HEK293 (cell line): ENCODE data around the gene PDE1C.

Experiments used
- CTCF ChIA-PET: fragments of 350-600 bp; formaldehyde crosslinking; extraction: SDS; loops from one replicate; lab custom pipeline; 2021; ENCODE audit warnings: antibody characterized with exemption; lab: Yijun Ruan, JAX
- POLR2A ChIA-PET: fragments of 300-600 bp; formaldehyde crosslinking; extraction: SDS; loops from one replicate; lab custom pipeline; 2020; ENCODE audit warnings: antibody characterized with exemption, inconsistent platforms; lab: Yijun Ruan, JAX
- H3K27ac ChIP-seq: fragments of 200-500 bp; sonication (Bioruptor generic); 2 replicates; pipeline ENCODE4 v1.5.1; 2014; ENCODE audit warnings: low read depth, low read length, control low read depth, inconsistent platforms; ENCODE audit errors: extremely low read depth
- H3K36me3 ChIP-seq, 2 experiments: fragments of 200-500 bp in 1 of 2; sonication (Bioruptor generic) in 1 of 2; 1 replicate in 1 of 2; 2 replicates in 1 of 2; pipeline ENCODE4 v1.5.1; 2014 to 2017; ENCODE audit warnings: inconsistent platforms in 2 of 2, low read length in 2 of 2; ENCODE audit not compliant: control insufficient read depth in 2 of 2, insufficient read depth in 1 of 2
- H3K4me1 ChIP-seq: fragments of 200-500 bp; sonication (Bioruptor generic); 2 replicates; pipeline ENCODE4 v1.5.1; 2014; ENCODE audit warnings: mild to moderate bottlenecking, low read length, inconsistent platforms; ENCODE audit not compliant: control insufficient read depth, insufficient read depth
- H3K4me3 ChIP-seq: 2 replicates; pipeline ENCODE4 v1.5.1; 2011; ENCODE audit warnings: low read depth, mild to moderate bottlenecking, control low read depth, low read length, moderate library complexity
- H3K9me3 ChIP-seq: fragments of 200-500 bp; sonication (Bioruptor generic); 2 replicates; pipeline ENCODE4 v1.5.1; 2014; ENCODE audit warnings: low read depth, low read length, inconsistent platforms; ENCODE audit not compliant: control insufficient read depth, insufficient read depth
- BCL11B ChIP-seq: fragments of 450-650 bp; formaldehyde crosslinking; IDR thresholded peaks from 2 replicates; pipeline ENCODE4 v1.5.1; 2016; ENCODE audit warnings: low read depth, missing biosample characterization, missing genetic modification characterization
- KLF8 ChIP-seq: fragments of 450-650 bp; formaldehyde crosslinking; IDR thresholded peaks from 2 replicates; pipeline ENCODE4 v1.5.1; 2016; ENCODE audit warnings: missing biosample characterization, missing genetic modification characterization
- RBAK ChIP-seq: fragments of 450-650 bp; formaldehyde crosslinking; IDR thresholded peaks from 2 replicates; pipeline ENCODE4 v1.5.1; 2016; ENCODE audit warnings: missing biosample characterization, missing genetic modification characterization
- ZBTB8A ChIP-seq: fragments of 450-650 bp; formaldehyde crosslinking; IDR thresholded peaks from 2 replicates; pipeline ENCODE4 v1.5.1; 2016; ENCODE audit warnings: missing biosample characterization, missing genetic modification characterization
- ZNF146 ChIP-seq: fragments of 450-650 bp; formaldehyde crosslinking; IDR thresholded peaks from 2 replicates; pipeline ENCODE4 v1.5.1; 2016; ENCODE audit warnings: missing biosample characterization, missing genetic modification characterization
- ZNF184 ChIP-seq: fragments of 450-650 bp; IDR thresholded peaks from 2 replicates; pipeline ENCODE4 v1.5.1; 2018; ENCODE audit warnings: missing biosample characterization, mild to moderate bottlenecking, missing genetic modification characterization
- ZNF239 ChIP-seq: fragments of 450-650 bp; formaldehyde crosslinking; IDR thresholded peaks from 2 replicates; pipeline ENCODE4 v1.5.1; 2016; ENCODE audit warnings: missing biosample characterization, missing genetic modification characterization
- ZNF302 ChIP-seq: fragments of 450-650 bp; formaldehyde crosslinking; IDR thresholded peaks from 2 replicates; pipeline ENCODE4 v1.5.1; 2016; ENCODE audit warnings: missing biosample characterization, missing genetic modification characterization, low read depth
- ZNF37A ChIP-seq: fragments of 450-650 bp; IDR thresholded peaks from 2 replicates; pipeline ENCODE4 v1.5.1; 2018; ENCODE audit warnings: missing biosample characterization, missing genetic modification characterization
- ZNF416 ChIP-seq: fragments of 450-650 bp; formaldehyde crosslinking; IDR thresholded peaks from 2 replicates; pipeline ENCODE4 v1.5.1; 2016; ENCODE audit warnings: missing biosample characterization, missing genetic modification characterization
- ZNF521 ChIP-seq: fragments of 450-650 bp; formaldehyde crosslinking; IDR thresholded peaks from 2 replicates; pipeline ENCODE4 v1.5.1; 2017; ENCODE audit warnings: missing biosample characterization, mild to moderate bottlenecking, missing genetic modification characterization
- ZNF548 ChIP-seq: fragments of 450-650 bp; formaldehyde crosslinking; IDR thresholded peaks from 2 replicates; pipeline ENCODE4 v1.5.1; 2016; ENCODE audit warnings: missing biosample characterization, missing genetic modification characterization
- ZNF610 ChIP-seq: fragments of 450-650 bp; formaldehyde crosslinking; IDR thresholded peaks from 2 replicates; pipeline ENCODE4 v1.5.1; 2016; ENCODE audit warnings: missing biosample characterization, missing genetic modification characterization, borderline replicate concordance
- ZNF658 ChIP-seq: fragments of 450-650 bp; formaldehyde crosslinking; IDR thresholded peaks from 2 replicates; pipeline ENCODE4; 2016; ENCODE audit warnings: missing biosample characterization, missing genetic modification characterization
- TF ChIP-seq, protein P1 (sequence below): sonication (generic); formaldehyde crosslinking; IDR thresholded peaks from 2 replicates; pipeline ENCODE4 v1.8.1; 2022; ENCODE audit warnings: mild to moderate bottlenecking, moderate library complexity, missing genetic modification reagents
- TF ChIP-seq, protein P2 (sequence below): fragments of 450-650 bp; formaldehyde crosslinking; IDR thresholded peaks from 2 replicates; pipeline ENCODE4 v1.5.1; 2016; ENCODE audit warnings: missing biosample characterization, missing genetic modification characterization
- TF ChIP-seq, protein P3 (sequence below): fragments of 450-650 bp; formaldehyde crosslinking; IDR thresholded peaks from 2 replicates; pipeline ENCODE4 v1.5.1; 2016; ENCODE audit warnings: missing biosample characterization, missing genetic modification characterization
- TF ChIP-seq, protein P4 (sequence below): fragments of 450-650 bp; formaldehyde crosslinking; IDR thresholded peaks from 2 replicates; pipeline ENCODE4 v1.5.1; 2016; ENCODE audit warnings: missing biosample characterization, missing genetic modification characterization, borderline replicate concordance

Gene PDE1C

DNA sequence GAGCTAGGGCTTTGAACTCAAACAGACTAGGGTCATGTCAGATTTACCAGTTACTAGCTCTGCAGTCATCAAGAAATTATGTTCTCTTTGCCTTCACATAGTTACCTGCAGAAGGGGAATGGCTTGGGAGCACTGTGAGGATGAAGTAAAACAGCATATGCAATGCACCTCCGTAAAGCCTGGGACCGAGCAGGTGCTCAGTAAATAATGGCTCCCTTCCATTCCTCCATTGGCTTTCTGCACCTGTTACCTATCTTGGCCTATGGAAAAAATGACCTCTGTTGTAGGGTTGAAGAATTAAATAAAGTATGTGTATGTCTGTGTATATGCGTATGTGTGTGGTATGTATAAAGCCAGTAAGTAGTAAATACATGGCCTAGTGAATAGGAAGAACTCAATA, 78.8 kb downstream of the PDE1C start:
- CTCF ChIA-PET = no interaction called here
- Histone ChIP-seq H3K4me3 (no peak overlapping the region), H3K9me3 (no peaks in the 10 kb centered on the region), H3K27ac (no peak overlapping the region), H3K4me1 (no peaks in the 10 kb centered on the region), H3K36me3 (no peaks in the 10 kb centered on the region)
- POLR2A ChIA-PET = no interaction called here
- TF ChIP-seq KLF8 (tag by site-specific recombination) = no peak
- TF ChIP-seq, protein P1, sequence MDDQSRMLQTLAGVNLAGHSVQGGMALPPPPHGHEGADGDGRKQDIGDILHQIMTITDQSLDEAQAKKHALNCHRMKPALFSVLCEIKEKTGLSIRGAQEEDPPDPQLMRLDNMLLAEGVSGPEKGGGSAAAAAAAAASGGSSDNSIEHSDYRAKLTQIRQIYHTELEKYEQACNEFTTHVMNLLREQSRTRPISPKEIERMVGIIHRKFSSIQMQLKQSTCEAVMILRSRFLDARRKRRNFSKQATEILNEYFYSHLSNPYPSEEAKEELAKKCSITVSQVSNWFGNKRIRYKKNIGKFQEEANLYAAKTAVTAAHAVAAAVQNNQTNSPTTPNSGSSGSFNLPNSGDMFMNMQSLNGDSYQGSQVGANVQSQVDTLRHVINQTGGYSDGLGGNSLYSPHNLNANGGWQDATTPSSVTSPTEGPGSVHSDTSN (CRISPR knock-in tag) = no peak
- TF ChIP-seq, protein P2, sequence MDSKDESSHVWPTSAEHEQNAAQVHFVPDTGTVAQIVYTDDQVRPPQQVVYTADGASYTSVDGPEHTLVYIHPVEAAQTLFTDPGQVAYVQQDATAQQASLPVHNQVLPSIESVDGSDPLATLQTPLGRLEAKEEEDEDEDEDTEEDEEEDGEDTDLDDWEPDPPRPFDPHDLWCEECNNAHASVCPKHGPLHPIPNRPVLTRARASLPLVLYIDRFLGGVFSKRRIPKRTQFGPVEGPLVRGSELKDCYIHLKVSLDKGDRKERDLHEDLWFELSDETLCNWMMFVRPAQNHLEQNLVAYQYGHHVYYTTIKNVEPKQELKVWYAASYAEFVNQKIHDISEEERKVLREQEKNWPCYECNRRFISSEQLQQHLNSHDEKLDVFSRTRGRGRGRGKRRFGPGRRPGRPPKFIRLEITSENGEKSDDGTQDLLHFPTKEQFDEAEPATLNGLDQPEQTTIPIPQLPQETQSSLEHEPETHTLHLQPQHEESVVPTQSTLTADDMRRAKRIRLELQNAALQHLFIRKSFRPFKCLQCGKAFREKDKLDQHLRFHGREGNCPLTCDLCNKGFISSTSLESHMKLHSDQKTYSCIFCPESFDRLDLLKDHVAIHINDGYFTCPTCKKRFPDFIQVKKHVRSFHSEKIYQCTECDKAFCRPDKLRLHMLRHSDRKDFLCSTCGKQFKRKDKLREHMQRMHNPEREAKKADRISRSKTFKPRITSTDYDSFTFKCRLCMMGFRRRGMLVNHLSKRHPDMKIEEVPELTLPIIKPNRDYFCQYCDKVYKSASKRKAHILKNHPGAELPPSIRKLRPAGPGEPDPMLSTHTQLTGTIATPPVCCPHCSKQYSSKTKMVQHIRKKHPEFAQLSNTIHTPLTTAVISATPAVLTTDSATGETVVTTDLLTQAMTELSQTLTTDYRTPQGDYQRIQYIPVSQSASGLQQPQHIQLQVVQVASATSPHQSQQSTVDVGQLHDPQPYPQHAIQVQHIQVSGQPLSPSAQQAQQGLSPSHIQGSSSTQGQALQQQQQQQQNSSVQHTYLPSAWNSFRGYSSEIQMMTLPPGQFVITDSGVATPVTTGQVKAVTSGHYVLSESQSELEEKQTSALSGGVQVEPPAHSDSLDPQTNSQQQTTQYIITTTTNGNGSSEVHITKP (tag by site-specific recombination) = no peak
- TF ChIP-seq ZNF521 (tag by site-specific recombination) = no peak
- TF ChIP-seq ZNF658 (tag by site-specific recombination) = no peak
- TF ChIP-seq ZNF610 = no peak
- no peak for TF ChIP-seq BCL11B
- TF ChIP-seq ZNF302 (tag by site-specific recombination) = no peak
- TF ChIP-seq ZNF146 (tag by site-specific recombination) = no peak
- no peak for TF ChIP-seq ZNF548 (tag by site-specific recombination)
- TF ChIP-seq, protein P3, sequence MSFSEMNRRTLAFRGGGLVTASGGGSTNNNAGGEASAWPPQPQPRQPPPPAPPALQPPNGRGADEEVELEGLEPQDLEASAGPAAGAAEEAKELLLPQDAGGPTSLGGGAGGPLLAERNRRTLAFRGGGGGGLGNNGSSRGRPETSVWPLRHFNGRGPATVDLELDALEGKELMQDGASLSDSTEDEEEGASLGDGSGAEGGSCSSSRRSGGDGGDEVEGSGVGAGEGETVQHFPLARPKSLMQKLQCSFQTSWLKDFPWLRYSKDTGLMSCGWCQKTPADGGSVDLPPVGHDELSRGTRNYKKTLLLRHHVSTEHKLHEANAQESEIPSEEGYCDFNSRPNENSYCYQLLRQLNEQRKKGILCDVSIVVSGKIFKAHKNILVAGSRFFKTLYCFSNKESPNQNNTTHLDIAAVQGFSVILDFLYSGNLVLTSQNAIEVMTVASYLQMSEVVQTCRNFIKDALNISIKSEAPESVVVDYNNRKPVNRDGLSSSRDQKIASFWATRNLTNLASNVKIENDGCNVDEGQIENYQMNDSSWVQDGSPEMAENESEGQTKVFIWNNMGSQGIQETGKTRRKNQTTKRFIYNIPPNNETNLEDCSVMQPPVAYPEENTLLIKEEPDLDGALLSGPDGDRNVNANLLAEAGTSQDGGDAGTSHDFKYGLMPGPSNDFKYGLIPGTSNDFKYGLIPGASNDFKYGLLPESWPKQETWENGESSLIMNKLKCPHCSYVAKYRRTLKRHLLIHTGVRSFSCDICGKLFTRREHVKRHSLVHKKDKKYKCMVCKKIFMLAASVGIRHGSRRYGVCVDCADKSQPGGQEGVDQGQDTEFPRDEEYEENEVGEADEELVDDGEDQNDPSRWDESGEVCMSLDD (tag by site-specific recombination) = no peak
- TF ChIP-seq ZNF416 (tag by site-specific recombination) = no peak
- TF ChIP-seq ZBTB8A (tag by site-specific recombination) = no peak
- TF ChIP-seq RBAK (tag by site-specific recombination) = no peak
- no peak for TF ChIP-seq ZNF184 (tag by site-specific recombination)
- TF ChIP-seq ZNF37A = no peak
- no peak for TF ChIP-seq ZNF239 (tag by site-specific recombination)
- TF ChIP-seq, protein P4, sequence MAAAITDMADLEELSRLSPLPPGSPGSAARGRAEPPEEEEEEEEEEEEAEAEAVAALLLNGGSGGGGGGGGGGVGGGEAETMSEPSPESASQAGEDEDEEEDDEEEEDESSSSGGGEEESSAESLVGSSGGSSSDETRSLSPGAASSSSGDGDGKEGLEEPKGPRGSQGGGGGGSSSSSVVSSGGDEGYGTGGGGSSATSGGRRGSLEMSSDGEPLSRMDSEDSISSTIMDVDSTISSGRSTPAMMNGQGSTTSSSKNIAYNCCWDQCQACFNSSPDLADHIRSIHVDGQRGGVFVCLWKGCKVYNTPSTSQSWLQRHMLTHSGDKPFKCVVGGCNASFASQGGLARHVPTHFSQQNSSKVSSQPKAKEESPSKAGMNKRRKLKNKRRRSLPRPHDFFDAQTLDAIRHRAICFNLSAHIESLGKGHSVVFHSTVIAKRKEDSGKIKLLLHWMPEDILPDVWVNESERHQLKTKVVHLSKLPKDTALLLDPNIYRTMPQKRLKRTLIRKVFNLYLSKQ (tag by site-specific recombination) = no peak
